Neural progenitor cell (in vitro differentiated cells): ENCODE results near the gene SEC16A. TPM values are rescaled to one million over a fixed set of nuclear protein-coding genes. Genes with fewer than 3 reads are reported as not detected.

Source experiments
- DNase-seq: peaks from one replicate; pipeline ENCODE4 v3.0.0-alpha.2; 2016; ENCODE audit warnings: low spot score
- H2AFZ ChIP-seq: fragments of 200-600 bp; sonication (generic); replicated peaks from 2 replicates; pipeline ENCODE4 v1.6.1; 2016; ENCODE audit warnings: antibody characterized with exemption
- H3F3A ChIP-seq: fragments of 200-600 bp; sonication (generic); 2 replicates; pipeline ENCODE4 v1.6.1; 2016; ENCODE audit warnings: antibody characterized with exemption, low read depth
- H3K27ac ChIP-seq: fragments of 200-600 bp; sonication (generic); 2 replicates; pipeline ENCODE4 v1.5.1; 2016; ENCODE audit warnings: mild to moderate bottlenecking
- H3K27me3 ChIP-seq: fragments of 200-600 bp; sonication (generic); 2 replicates; pipeline ENCODE4 v1.6.1; 2016; ENCODE audit warnings: mild to moderate bottlenecking, moderate library complexity
- H3K36me3 ChIP-seq: fragments of 200-600 bp; sonication (generic); 2 replicates; pipeline ENCODE4 v1.5.1; 2016
- H3K4me1 ChIP-seq: fragments of 200-600 bp; sonication (generic); 2 replicates; pipeline ENCODE4 v1.6.1; 2016; ENCODE audit warnings: mixed run types
- H3K4me2 ChIP-seq: fragments of 200-600 bp; sonication (generic); 2 replicates; pipeline ENCODE4 v1.6.1; 2016
- H3K4me3 ChIP-seq: fragments of 200-600 bp; sonication (generic); 2 replicates; pipeline ENCODE4 v1.5.1; 2016
- H3K79me2 ChIP-seq: fragments of 200-600 bp; sonication (generic); 2 replicates; pipeline ENCODE4 v1.6.1; 2016; ENCODE audit warnings: low read depth
- H3K9ac ChIP-seq: fragments of 200-600 bp; sonication (generic); 2 replicates; pipeline ENCODE4 v1.6.1; 2016
- H3K9me3 ChIP-seq: fragments of 200-600 bp; sonication (generic); 2 replicates; pipeline ENCODE4 v1.5.1; 2016; ENCODE audit warnings: low read depth
- H4K20me1 ChIP-seq: fragments of 200-600 bp; sonication (generic); 2 replicates; pipeline ENCODE4 v1.6.1; 2016; ENCODE audit warnings: low read depth
- H3K27ac Mint-ChIP-seq: 3 replicates; pipeline ENCODE4 v1.8.0; 2021; ENCODE audit warnings: mixed read lengths
- H3K27me3 Mint-ChIP-seq: 2 replicates; pipeline ENCODE4 v1.8.0; 2022; ENCODE audit warnings: low read depth, mild to moderate bottlenecking, inconsistent platforms, moderate library complexity, mixed read lengths; ENCODE audit not compliant: insufficient read depth
- H3K36me3 Mint-ChIP-seq: 3 replicates; pipeline ENCODE4 v1.8.0; 2021; ENCODE audit warnings: mixed read lengths
- H3K4me1 Mint-ChIP-seq: 3 replicates; pipeline ENCODE4 v1.8.0; 2021; ENCODE audit warnings: mixed read lengths
- H3K4me3 Mint-ChIP-seq: 3 replicates; pipeline ENCODE4 v1.8.0; 2021; ENCODE audit warnings: mild to moderate bottlenecking, moderate library complexity, mixed read lengths
- H3K9me3 Mint-ChIP-seq: 3 replicates; pipeline ENCODE4 v1.8.0; 2020; ENCODE audit warnings: mixed read lengths
- EZH2 ChIP-seq: fragments of 200-600 bp; sonication (generic); IDR thresholded peaks from 2 replicates; pipeline ENCODE4 v1.6.1; 2017; ENCODE audit warnings: antibody characterized with exemption, mild to moderate bottlenecking, moderate library complexity
- EZH2phosphoT487 ChIP-seq: fragments of 200-600 bp; sonication (generic); IDR thresholded peaks from 2 replicates; pipeline ENCODE4 v1.6.1; 2017; ENCODE audit warnings: antibody characterized with exemption
- microRNA-seq: library from miRNA; unstranded; fragments of <30 nt; microRNA quantifications from one replicate; pipeline ENCODE4, GENCODE V29; 2016
- small RNA-seq: library from RNA; depleted of rRNA; stranded (forward); fragments of <200 nt; gene quantifications from one replicate; pipeline ENCODE3, GENCODE V24; 2015
- total RNA-seq: library from RNA; depleted of rRNA; stranded (reverse); fragments of >200 nt; gene quantifications from 2 replicates; pipeline ENCODE4 v1.2.3, GENCODE V29; 2015; ENCODE audit warnings: low replicate concordance
- TF ChIP-seq, protein P1 (sequence below): fragments of 200-600 bp; sonication (generic); IDR thresholded peaks from 2 replicates; pipeline ENCODE4 v1.5.1; 2017; ENCODE audit warnings: antibody characterized with exemption, mild to moderate bottlenecking

The SEC16A gene
- total RNA-seq, 1 donor from 2014 or later: 16.8 TPM

DNA sequence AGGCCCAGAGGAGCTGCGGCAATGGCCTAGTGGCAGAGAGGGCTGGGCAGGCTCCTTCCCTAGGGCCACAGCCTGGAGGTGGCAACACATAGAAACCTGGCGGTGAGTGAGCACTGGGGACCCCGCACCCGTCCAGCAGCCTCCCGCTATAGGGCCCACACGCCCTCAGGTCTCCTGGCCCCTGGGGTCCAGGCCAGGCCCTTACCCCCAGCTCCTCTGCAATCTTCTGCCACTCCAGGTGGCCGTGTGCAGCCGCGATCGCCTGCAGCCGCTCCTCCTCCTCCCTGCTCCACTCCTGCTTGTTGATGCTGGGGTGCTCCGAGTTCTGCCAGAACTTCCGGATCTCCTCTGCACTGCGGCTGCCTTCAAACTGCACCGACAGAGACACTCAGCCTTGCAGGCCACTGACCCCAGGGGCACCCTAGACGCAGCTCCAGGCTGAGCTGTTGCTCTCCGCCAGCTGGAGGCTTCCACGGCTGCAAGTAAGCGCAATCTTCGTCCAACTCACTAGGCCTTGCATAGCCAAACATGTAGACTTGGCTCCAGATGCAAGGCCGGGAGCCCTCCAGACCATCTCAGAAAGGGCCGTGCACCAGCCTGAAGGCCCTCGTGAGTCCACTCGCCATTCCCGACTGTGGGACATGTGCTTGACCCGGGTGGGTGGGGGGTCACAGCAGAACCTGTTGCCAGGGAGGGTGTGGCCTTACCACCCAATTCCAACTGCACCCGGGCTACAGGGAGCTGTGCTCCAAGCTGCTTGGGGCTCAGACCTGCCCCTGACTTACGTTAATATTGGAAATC, 90.9 kb downstream of the SEC16A start:
- DNase-seq: no peak
- no peaks in the 10 kb centered on the region for H3K9me3 Mint-ChIP-seq
- H3K27me3 ChIP-seq: no peaks in the 10 kb centered on the region
- H3K9ac ChIP-seq: no peak overlapping the region
- no peaks in the 10 kb centered on the region for H3K79me2 ChIP-seq
- no peaks in the 10 kb centered on the region for H3F3A ChIP-seq
- H3K4me3 Mint-ChIP-seq: no peak overlapping the region
- TF ChIP-seq EZH2 (no peak), EZH2phosphoT487 (no peak)
- TF ChIP-seq, protein P1, sequence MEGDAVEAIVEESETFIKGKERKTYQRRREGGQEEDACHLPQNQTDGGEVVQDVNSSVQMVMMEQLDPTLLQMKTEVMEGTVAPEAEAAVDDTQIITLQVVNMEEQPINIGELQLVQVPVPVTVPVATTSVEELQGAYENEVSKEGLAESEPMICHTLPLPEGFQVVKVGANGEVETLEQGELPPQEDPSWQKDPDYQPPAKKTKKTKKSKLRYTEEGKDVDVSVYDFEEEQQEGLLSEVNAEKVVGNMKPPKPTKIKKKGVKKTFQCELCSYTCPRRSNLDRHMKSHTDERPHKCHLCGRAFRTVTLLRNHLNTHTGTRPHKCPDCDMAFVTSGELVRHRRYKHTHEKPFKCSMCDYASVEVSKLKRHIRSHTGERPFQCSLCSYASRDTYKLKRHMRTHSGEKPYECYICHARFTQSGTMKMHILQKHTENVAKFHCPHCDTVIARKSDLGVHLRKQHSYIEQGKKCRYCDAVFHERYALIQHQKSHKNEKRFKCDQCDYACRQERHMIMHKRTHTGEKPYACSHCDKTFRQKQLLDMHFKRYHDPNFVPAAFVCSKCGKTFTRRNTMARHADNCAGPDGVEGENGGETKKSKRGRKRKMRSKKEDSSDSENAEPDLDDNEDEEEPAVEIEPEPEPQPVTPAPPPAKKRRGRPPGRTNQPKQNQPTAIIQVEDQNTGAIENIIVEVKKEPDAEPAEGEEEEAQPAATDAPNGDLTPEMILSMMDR: no peak
- H3K4me1 Mint-ChIP-seq: no peaks in the 10 kb centered on the region
- no peaks in the 10 kb centered on the region for H3K4me1 ChIP-seq
- peaks cover 16% of the 10 kb centered on the region for H3K36me3 Mint-ChIP-seq
- H3K36me3 ChIP-seq: no peaks in the 10 kb centered on the region
- H3K4me2 ChIP-seq: no peak overlapping the region
- no peaks in the 10 kb centered on the region for H3K27me3 Mint-ChIP-seq
- H4K20me1 ChIP-seq: peaks cover 4% of the 10 kb centered on the region
- no peak overlapping the region for H3K27ac ChIP-seq
- no peak overlapping the region for H3K27ac Mint-ChIP-seq
- H2AFZ ChIP-seq: no peak overlapping the region
- no peak overlapping the region for H3K4me3 ChIP-seq
- no peaks in the 10 kb centered on the region for H3K9me3 ChIP-seq

Small RNA genes lying within 50 kb of the gene (microRNA-seq; reads per million reads assigned to microRNA genes)
- gene MIR4673: not detected

Small RNA genes lying within 50 kb of the gene (small RNA-seq; reads per million reads assigned to genes)
- gene MIR4673: not detected

Other genes starting within 250 kb of the SEC16A start
- gene QSOX2, start 237.2 kb downstream of the SEC16A start, total RNA-seq: 17.1 and 19.6 TPM in 2 replicates
- 0.09 TPM in 1 of 2 replicates, not detected in the other for gene CCDC187, start 178.9 kb downstream of the SEC16A start, total RNA-seq
- gene GPSM1, start 155.5 kb downstream of the SEC16A start, total RNA-seq: 6.2 and 39.7 TPM in 2 replicates
- 3.4 and 15.8 TPM in 2 replicates for gene DNLZ, start 119.3 kb downstream of the SEC16A start, total RNA-seq
- gene CARD9, start 109.4 kb downstream of the SEC16A start, total RNA-seq: 0.96 TPM in 1 of 2 replicates, not detected in the other
- 6.8 and 16.5 TPM in 2 replicates for gene SNAPC4, start 82.9 kb downstream of the SEC16A start, total RNA-seq
- gene ENTR1, start 72.4 kb downstream of the SEC16A start, total RNA-seq: 34.9 and 52.3 TPM in 2 replicates
- gene PMPCA, start 72.4 kb downstream of the SEC16A start, total RNA-seq: 51.3 and 65.3 TPM in 2 replicates
- gene INPP5E, start 43.2 kb downstream of the SEC16A start, total RNA-seq: 8.8 and 23.6 TPM in 2 replicates
- 11.7 and 32.4 TPM in 2 replicates for gene NOTCH1, start 63.0 kb upstream of the SEC16A start, total RNA-seq
- 16.5 and 47.4 TPM in 2 replicates for gene EGFL7, start 179.9 kb upstream of the SEC16A start, total RNA-seq
- 2.4 and 3.4 TPM in 2 replicates for gene AGPAT2, start 204.4 kb upstream of the SEC16A start, total RNA-seq
- gene DIPK1B, start 229.5 kb upstream of the SEC16A start, total RNA-seq: 11.8 and 52.8 TPM in 2 replicates